ENCODE measurements around the gene PTPN18. TPM values are rescaled to one million over a fixed set of nuclear protein-coding genes. Genes with fewer than 3 reads are reported as not detected.

Gene PTPN18
- total RNA-seq, 1 donor from 2014 or later: 26.0 TPM

GRCh38 chr2:130374587-130375290, 18.9 kb downstream of the PTPN18 start:
- Mint-ChIP-seq H3K36me3 (ENCODE audit: low read depth) (peaks cover 14% of the 10 kb centered on the region), H3K4me1 (ENCODE audit: low read depth) (peaks cover 46% of the 10 kb centered on the region), H3K27ac (ENCODE audit: unreplicated experiment) (no peak overlapping the region), H3K9me3 (ENCODE audit: low read depth) (no peaks in the 10 kb centered on the region), H3K27me3 (ENCODE audit: low read depth) (no peaks in the 10 kb centered on the region), H3K4me3 (ENCODE audit: unreplicated experiment) (peak overlapping the region; percentile 20)
- DNase-seq (ENCODE audit: low spot score): no peak
- no peak for TF ChIP-seq CTCF (IDR thresholded peaks at IDR 0.05)

GRCh38 chr2:130375291-130376266, 19.7 kb downstream of the PTPN18 start:
- no peak for DNase-seq (ENCODE audit: low spot score)
- no peak overlapping the region for H3K4me3 Mint-ChIP-seq (ENCODE audit: unreplicated experiment)
- H3K9me3 Mint-ChIP-seq (ENCODE audit: low read depth): no peaks in the 10 kb centered on the region
- peaks cover 15% of the 10 kb centered on the region for H3K36me3 Mint-ChIP-seq (ENCODE audit: low read depth)
- no peak for TF ChIP-seq CTCF (IDR thresholded peaks at IDR 0.05)
- H3K27ac Mint-ChIP-seq (ENCODE audit: unreplicated experiment): peak overlapping the region; percentile 12
- peaks cover 48% of the 10 kb centered on the region for H3K4me1 Mint-ChIP-seq (ENCODE audit: low read depth)
- no peaks in the 10 kb centered on the region for H3K27me3 Mint-ChIP-seq (ENCODE audit: low read depth)

GRCh38 chr2:130376433-130377293, 20.8 kb downstream of the PTPN18 start:
- no peak overlapping the region for H3K4me3 Mint-ChIP-seq (ENCODE audit: unreplicated experiment)
- no peak overlapping the region for H3K27ac Mint-ChIP-seq (ENCODE audit: unreplicated experiment)
- no peaks in the 10 kb centered on the region for H3K9me3 Mint-ChIP-seq (ENCODE audit: low read depth)
- peaks cover 41% of the 10 kb centered on the region for H3K4me1 Mint-ChIP-seq (ENCODE audit: low read depth)
- no peaks in the 10 kb centered on the region for H3K27me3 Mint-ChIP-seq (ENCODE audit: low read depth)
- TF ChIP-seq CTCF (IDR thresholded peaks at IDR 0.05): no peak
- peaks cover 19% of the 10 kb centered on the region for H3K36me3 Mint-ChIP-seq (ENCODE audit: low read depth)
- DNase-seq (ENCODE audit: low spot score): no peak

GRCh38 chr2:130377491-130377890, 21.6 kb downstream of the PTPN18 start:
- H3K27me3 Mint-ChIP-seq (ENCODE audit: low read depth): no peaks in the 10 kb centered on the region
- peaks cover 18% of the 10 kb centered on the region for H3K36me3 Mint-ChIP-seq (ENCODE audit: low read depth)
- no peak overlapping the region for H3K4me3 Mint-ChIP-seq (ENCODE audit: unreplicated experiment)
- peaks cover 38% of the 10 kb centered on the region for H3K4me1 Mint-ChIP-seq (ENCODE audit: low read depth)
- H3K9me3 Mint-ChIP-seq (ENCODE audit: low read depth): no peaks in the 10 kb centered on the region
- no peak for DNase-seq (ENCODE audit: low spot score)
- TF ChIP-seq CTCF (IDR thresholded peaks at IDR 0.05): no peak
- H3K27ac Mint-ChIP-seq (ENCODE audit: unreplicated experiment): no peak overlapping the region

All from chondrocyte (in vitro differentiated cells).